ENCODE results near the gene ZC3H15.
"Not testable (repeated sequence)": the region's sequence is repeated elsewhere in the genome, so short reads cannot be mapped to it uniquely, and the experiment has no call there.

The ZC3H15 gene

GRCh38 chr2:186485871-186486650 lies at the start of gene ZC3H15:
Gene ZC3H15 (plus strand): TSS chr2:186486260. CDS start chr2:186486383, 123 bp downstream.
- no peaks in the 10 kb centered on the region for H3K9me3 ChIP-seq (ENCODE audit: insufficient read depth, low read length)
- peaks cover 15% of the 10 kb centered on the region for H3K36me3 ChIP-seq (ENCODE audit: insufficient read depth, insufficient read length, low read length)
- H3K9ac ChIP-seq (ENCODE audit: insufficient read length, low read depth) = peak within 1 kb of the TSS; percentile 93
- TF ChIP-seq SUZ12 (IDR thresholded peaks at IDR 0.05; ENCODE audit: extremely low read depth, insufficient read depth, insufficient read length) (no peak), ZNF274 (IDR thresholded peaks at IDR 0.05; ENCODE audit: low read depth, low read length) (no peak), YY1 (IDR thresholded peaks at IDR 0.05; ENCODE audit: insufficient read depth, insufficient read length) (no peak)
- no peaks in the 10 kb centered on the region for H3K27me3 ChIP-seq (ENCODE audit: insufficient read depth, insufficient read length)
- DNase-seq (ENCODE audit: low read depth, low spot score) = peak; percentile 88
- H3K4me3 ChIP-seq (ENCODE audit: insufficient read length, low read depth) = peak within 1 kb of the TSS; percentile 92
- no peaks in the 10 kb centered on the region for H3K4me1 ChIP-seq (ENCODE audit: insufficient read depth, insufficient read length)

- Histone ChIP-seq H3K36me3 (ENCODE audit: insufficient read depth, insufficient read length, low read length) (no peaks in the 10 kb centered on the region), H3K9ac (ENCODE audit: insufficient read length, low read depth) (no peak overlapping the region), H3K9me3 (ENCODE audit: insufficient read depth, low read length) (no peaks in the 10 kb centered on the region), H3K4me3 (ENCODE audit: insufficient read length, low read depth) (no peak overlapping the region), H3K4me1 (ENCODE audit: insufficient read depth, insufficient read length) (no peaks in the 10 kb centered on the region), H3K27me3 (ENCODE audit: insufficient read depth, insufficient read length) (no peaks in the 10 kb centered on the region)
- no peak for DNase-seq (ENCODE audit: low read depth, low spot score)
- TF ChIP-seq SUZ12 (IDR thresholded peaks at IDR 0.05; ENCODE audit: extremely low read depth, insufficient read depth, insufficient read length) (no peak), YY1 (IDR thresholded peaks at IDR 0.05; ENCODE audit: insufficient read depth, insufficient read length) (no peak)
Measured at GRCh38 chr2:186437719-186438118, 48.3 kb upstream of the ZC3H15 start.

GRCh38 chr2:186439673-186440095 lies 46.4 kb upstream of the ZC3H15 start:
- DNase-seq (ENCODE audit: low read depth, low spot score); H3K4me3 ChIP-seq (ENCODE audit: insufficient read length, low read depth); H3K9ac ChIP-seq (ENCODE audit: insufficient read length, low read depth); H3K27me3 ChIP-seq (ENCODE audit: insufficient read depth, insufficient read length); H3K4me1 ChIP-seq (ENCODE audit: insufficient read depth, insufficient read length); H3K36me3 ChIP-seq (ENCODE audit: insufficient read depth, insufficient read length, low read length); H3K9me3 ChIP-seq (ENCODE audit: insufficient read depth, low read length): not testable (repeated sequence)

DNA sequence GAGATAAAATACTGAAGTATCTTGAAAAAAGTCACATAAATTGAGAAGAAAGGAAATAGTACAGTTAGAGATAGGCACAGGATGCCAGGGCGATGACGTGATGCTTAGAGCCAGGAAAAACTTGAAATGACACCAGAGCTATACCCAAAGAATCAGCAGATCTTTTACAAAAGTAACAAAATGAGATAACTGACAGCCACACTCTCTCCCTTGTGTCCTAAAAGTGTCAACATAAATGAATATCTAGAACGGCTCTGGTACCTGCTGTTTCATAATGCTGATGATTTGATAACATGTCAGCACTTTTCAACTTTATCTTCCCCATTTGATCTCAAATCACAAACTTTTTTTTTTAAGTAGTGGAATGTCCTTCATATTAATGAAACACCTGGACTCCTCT lies 45.6 kb upstream of the ZC3H15 start:
- Histone ChIP-seq H3K36me3 (ENCODE audit: insufficient read depth, insufficient read length, low read length) (no peaks in the 10 kb centered on the region), H3K27me3 (ENCODE audit: insufficient read depth, insufficient read length) (no peaks in the 10 kb centered on the region), H3K9ac (ENCODE audit: insufficient read length, low read depth) (no peak overlapping the region), H3K4me1 (ENCODE audit: insufficient read depth, insufficient read length) (no peaks in the 10 kb centered on the region), H3K4me3 (ENCODE audit: insufficient read length, low read depth) (no peak overlapping the region), H3K9me3 (ENCODE audit: insufficient read depth, low read length) (no peaks in the 10 kb centered on the region)
- no peak for TF ChIP-seq SUZ12 (IDR thresholded peaks at IDR 0.05; ENCODE audit: extremely low read depth, insufficient read depth, insufficient read length)
- DNase-seq (ENCODE audit: low read depth, low spot score) = no peak

GRCh38 chr2:186442885-186443284 lies 43.2 kb upstream of the ZC3H15 start:
- TF ChIP-seq ZNF274 (IDR thresholded peaks at IDR 0.05; ENCODE audit: low read depth, low read length) (no peak), SUZ12 (IDR thresholded peaks at IDR 0.05; ENCODE audit: extremely low read depth, insufficient read depth, insufficient read length) (no peak), YY1 (IDR thresholded peaks at IDR 0.05; ENCODE audit: insufficient read depth, insufficient read length) (no peak)
- no peaks in the 10 kb centered on the region for H3K36me3 ChIP-seq (ENCODE audit: insufficient read depth, insufficient read length, low read length)
- DNase-seq (ENCODE audit: low read depth, low spot score) = no peak

DNA sequence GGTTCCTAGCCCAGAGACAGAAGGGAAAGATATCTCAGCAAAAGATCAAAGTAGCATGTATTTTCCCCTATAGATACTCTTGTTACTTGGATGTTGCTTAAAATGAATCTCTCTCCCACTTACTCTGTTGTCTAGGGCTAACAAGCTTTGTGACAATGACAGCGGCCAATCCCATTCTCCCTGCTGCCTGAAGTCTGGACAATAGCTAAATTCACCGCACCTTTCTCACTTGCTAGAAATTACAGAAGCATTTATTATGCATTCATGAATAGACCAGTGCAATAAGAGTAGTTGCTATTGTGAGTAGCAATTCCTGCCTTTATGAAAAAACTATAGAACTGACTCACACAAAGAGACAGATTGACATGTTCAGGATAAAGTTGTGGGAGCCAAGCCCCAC lies 42.2 kb upstream of the ZC3H15 start:
- Histone ChIP-seq H3K9ac (ENCODE audit: insufficient read length, low read depth) (no peak overlapping the region), H3K4me3 (ENCODE audit: insufficient read length, low read depth) (no peak overlapping the region), H3K4me1 (ENCODE audit: insufficient read depth, insufficient read length) (no peaks in the 10 kb centered on the region), H3K36me3 (ENCODE audit: insufficient read depth, insufficient read length, low read length) (no peaks in the 10 kb centered on the region), H3K27me3 (ENCODE audit: insufficient read depth, insufficient read length) (no peaks in the 10 kb centered on the region), H3K9me3 (ENCODE audit: insufficient read depth, low read length) (no peaks in the 10 kb centered on the region)
- TF ChIP-seq SUZ12 (IDR thresholded peaks at IDR 0.05; ENCODE audit: extremely low read depth, insufficient read depth, insufficient read length) (no peak), YY1 (IDR thresholded peaks at IDR 0.05; ENCODE audit: insufficient read depth, insufficient read length) (no peak), ZNF274 (IDR thresholded peaks at IDR 0.05; ENCODE audit: low read depth, low read length) (no peak)
- no peak for DNase-seq (ENCODE audit: low read depth, low spot score)

More at GRCh38 chr2:186442885-186443284, 43.2 kb upstream of the ZC3H15 start:
- Histone ChIP-seq H3K27me3 (ENCODE audit: insufficient read depth, insufficient read length) (no peaks in the 10 kb centered on the region), H3K4me3 (ENCODE audit: insufficient read length, low read depth) (no peak overlapping the region), H3K9ac (ENCODE audit: insufficient read length, low read depth) (no peak overlapping the region), H3K9me3 (ENCODE audit: insufficient read depth, low read length) (no peaks in the 10 kb centered on the region), H3K4me1 (ENCODE audit: insufficient read depth, insufficient read length) (no peaks in the 10 kb centered on the region)

DNA sequence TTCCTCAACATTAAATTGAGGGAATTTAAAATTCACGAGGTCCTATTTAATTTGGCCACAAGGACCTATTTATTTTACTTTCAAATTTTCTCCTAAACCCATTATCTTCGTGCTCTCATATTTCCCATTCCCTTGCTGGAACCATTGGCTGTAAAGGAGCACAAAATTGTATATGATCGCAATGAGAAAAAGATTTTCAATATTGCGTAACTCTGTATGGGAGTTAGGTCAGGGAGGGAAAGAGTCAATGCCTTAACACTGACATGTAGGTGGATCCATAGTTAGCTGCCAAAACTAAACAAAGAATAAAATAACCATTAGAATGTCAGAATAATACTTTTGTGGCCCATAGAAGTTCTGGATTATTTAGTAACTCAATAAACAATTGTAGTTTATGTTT lies 40.6 kb upstream of the ZC3H15 start:
- DNase-seq (ENCODE audit: low read depth, low spot score) = no peak
- no peaks in the 10 kb centered on the region for H3K36me3 ChIP-seq (ENCODE audit: insufficient read depth, insufficient read length, low read length)
- no peaks in the 10 kb centered on the region for H3K27me3 ChIP-seq (ENCODE audit: insufficient read depth, insufficient read length)
- no peak overlapping the region for H3K9ac ChIP-seq (ENCODE audit: insufficient read length, low read depth)
- TF ChIP-seq YY1 (IDR thresholded peaks at IDR 0.05; ENCODE audit: insufficient read depth, insufficient read length) = no peak
- TF ChIP-seq SUZ12 (IDR thresholded peaks at IDR 0.05; ENCODE audit: extremely low read depth, insufficient read depth, insufficient read length) = no peak
- no peak for TF ChIP-seq ZNF274 (IDR thresholded peaks at IDR 0.05; ENCODE audit: low read depth, low read length)
- H3K9me3 ChIP-seq (ENCODE audit: insufficient read depth, low read length) = no peaks in the 10 kb centered on the region
- H3K4me1 ChIP-seq (ENCODE audit: insufficient read depth, insufficient read length) = no peaks in the 10 kb centered on the region
- no peak overlapping the region for H3K4me3 ChIP-seq (ENCODE audit: insufficient read length, low read depth)

Measured in NT2/D1 (cell line).